Measurements from ENCODE around the gene WSCD1.

Gene WSCD1

GRCh38 chr17:6069539-6070429 is at the start of gene WSCD1:
TSS of gene WSCD1 (plus strand) at chr17:6070379. CDS start at chr17:6080659, 10,280 bp downstream.
- no peak within 1 kb of the TSS for H3K4me3 ChIP-seq (ENCODE audit: low read depth, low read length)
- TF ChIP-seq, protein P1, sequence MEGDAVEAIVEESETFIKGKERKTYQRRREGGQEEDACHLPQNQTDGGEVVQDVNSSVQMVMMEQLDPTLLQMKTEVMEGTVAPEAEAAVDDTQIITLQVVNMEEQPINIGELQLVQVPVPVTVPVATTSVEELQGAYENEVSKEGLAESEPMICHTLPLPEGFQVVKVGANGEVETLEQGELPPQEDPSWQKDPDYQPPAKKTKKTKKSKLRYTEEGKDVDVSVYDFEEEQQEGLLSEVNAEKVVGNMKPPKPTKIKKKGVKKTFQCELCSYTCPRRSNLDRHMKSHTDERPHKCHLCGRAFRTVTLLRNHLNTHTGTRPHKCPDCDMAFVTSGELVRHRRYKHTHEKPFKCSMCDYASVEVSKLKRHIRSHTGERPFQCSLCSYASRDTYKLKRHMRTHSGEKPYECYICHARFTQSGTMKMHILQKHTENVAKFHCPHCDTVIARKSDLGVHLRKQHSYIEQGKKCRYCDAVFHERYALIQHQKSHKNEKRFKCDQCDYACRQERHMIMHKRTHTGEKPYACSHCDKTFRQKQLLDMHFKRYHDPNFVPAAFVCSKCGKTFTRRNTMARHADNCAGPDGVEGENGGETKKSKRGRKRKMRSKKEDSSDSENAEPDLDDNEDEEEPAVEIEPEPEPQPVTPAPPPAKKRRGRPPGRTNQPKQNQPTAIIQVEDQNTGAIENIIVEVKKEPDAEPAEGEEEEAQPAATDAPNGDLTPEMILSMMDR (IDR thresholded peaks at IDR 0.05; ENCODE audit: borderline replicate concordance, insufficient read depth, low read depth, low read length), result no peak

DNA sequence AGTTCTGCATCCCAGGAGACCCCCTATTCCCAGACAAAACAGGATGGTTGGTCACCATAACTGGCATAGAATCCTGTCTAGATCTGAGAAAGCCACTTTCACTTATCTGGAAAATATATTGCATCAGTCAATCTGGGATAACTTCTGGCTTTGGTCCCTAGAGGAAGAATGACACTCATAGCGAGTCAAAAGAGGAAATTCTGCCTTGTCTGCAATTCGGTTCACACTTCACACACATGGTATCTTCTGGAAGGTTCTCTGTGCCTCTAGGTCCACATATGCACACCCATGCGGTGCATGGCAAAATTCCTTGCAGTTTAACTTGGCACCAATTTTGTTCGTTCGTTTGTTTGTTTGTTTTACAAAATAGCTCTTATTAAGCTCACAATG is 49.2 kb upstream of the WSCD1 start:
- TF ChIP-seq, protein P1 (IDR thresholded peaks at IDR 0.05; ENCODE audit: borderline replicate concordance, insufficient read depth, low read depth, low read length), result no peak
- H3K4me3 ChIP-seq (ENCODE audit: low read depth, low read length), result no peak overlapping the region

DNA sequence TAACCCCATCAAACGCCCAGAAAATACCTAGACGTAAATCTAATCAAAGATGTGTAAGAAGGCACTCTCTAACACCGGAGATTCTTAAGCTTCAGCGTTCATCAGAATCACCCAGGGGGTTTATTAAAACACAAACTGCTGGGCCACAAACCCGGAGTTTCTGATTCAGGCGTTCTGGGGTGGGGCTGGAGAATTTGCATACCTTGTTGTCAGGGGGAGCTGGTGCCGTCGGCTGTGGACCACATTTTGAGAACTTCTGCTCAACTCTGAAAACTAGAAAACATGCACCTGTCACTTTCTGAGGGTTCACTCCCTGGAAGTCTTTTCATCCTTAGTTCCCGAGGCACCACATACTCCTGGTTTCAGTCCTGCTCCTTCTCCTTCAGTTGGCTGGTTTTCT is 48.6 kb upstream of the WSCD1 start:
- TF ChIP-seq, protein P1 (IDR thresholded peaks at IDR 0.05; ENCODE audit: borderline replicate concordance, insufficient read depth, low read depth, low read length), result no peak
- no peak overlapping the region for H3K4me3 ChIP-seq (ENCODE audit: low read depth, low read length)

DNA sequence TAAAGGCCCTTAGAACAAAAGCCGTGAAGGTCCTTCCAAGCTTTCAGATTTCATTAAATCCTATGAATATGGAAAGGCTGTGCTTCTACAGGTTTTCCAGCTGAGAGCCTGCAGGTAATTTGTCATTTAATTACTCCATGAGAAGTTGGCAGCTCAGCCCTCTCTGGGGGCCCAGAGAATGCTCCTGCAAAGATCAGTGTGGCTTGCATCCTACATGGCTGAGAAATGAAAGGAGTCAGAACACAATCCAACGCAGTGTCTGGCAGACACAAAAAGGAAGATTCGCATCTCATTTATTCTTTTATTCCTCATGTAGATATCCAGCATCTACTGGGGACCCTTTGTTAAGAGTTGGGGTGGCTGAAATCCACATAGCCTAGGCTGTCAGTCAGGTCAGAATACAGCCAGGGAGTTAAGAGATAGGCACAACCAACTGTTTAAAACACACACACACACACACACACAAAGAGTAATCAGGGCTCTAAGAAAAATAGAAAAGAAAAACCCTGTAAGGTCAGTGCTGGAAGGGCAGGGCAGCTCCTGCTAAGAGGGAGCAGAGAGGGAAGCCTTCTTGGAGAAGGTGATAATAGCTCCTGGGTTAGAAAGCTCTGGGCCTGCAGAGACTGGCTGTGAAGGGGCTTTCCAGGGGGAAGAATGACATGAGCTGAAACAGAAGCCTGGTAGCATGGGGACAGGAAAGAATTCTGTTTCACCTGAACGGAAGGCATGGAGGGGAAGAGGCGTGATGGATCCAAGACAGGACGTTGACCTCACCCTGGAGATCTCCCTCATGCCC is 46.9 kb upstream of the WSCD1 start:
- TF ChIP-seq, protein P1 (IDR thresholded peaks at IDR 0.05; ENCODE audit: borderline replicate concordance, insufficient read depth, low read depth, low read length), result no peak
- H3K4me3 ChIP-seq (ENCODE audit: low read depth, low read length), result no peak overlapping the region

DNA sequence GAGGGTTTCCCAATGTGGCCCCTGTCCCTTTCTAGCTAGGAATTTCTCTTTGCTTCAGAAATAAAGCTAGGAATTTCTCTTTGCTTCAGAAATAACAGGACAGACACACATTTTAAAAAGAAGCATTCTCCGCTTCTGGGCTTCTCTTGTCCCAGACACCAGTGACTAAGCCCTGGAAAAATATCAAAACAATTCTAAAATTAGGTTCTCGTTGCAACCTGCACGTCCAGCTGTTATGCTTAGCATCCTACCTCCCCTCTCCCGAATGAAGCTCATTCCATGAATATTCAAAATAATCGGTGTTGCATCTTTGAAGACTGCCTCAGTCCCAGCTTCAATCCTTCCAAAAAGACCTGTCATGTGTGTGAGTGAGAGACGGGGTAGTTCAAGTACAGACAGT is 45.6 kb upstream of the WSCD1 start:
- no peak overlapping the region for H3K4me3 ChIP-seq (ENCODE audit: low read depth, low read length)
- TF ChIP-seq, protein P1 (IDR thresholded peaks at IDR 0.05; ENCODE audit: borderline replicate concordance, insufficient read depth, low read depth, low read length), result no peak

- TF ChIP-seq, protein P1 (IDR thresholded peaks at IDR 0.05; ENCODE audit: borderline replicate concordance, insufficient read depth, low read depth, low read length), result no peak
Measured at GRCh38 chr17:6027342-6028024, 42.7 kb upstream of the WSCD1 start.

More at GRCh38 chr17:6027342-6028024, 42.7 kb upstream of the WSCD1 start:
- no peak overlapping the region for H3K4me3 ChIP-seq (ENCODE audit: low read depth, low read length)
